Measurements from ENCODE around the gene SNAPIN.
A peak's percentile ranks its signal among the peaks of the same experiment; 100 is the strongest.

The SNAPIN gene

GRCh38 chr1:153680120-153680403 lies 21.6 kb downstream of the SNAPIN start:
- in situ Hi-C loops (cut with MboI; ENCODE audit: low sequenced_read_pairs, unreplicated experiment) = no loop called here
- no peak for TF ChIP-seq CTCF (IDR thresholded peaks at IDR 0.05; ENCODE audit: borderline replicate concordance, control extremely low read depth, extremely low read depth, insufficient read depth, missing control alignments)
- no peak for DNase-seq (ENCODE audit: low spot score)

GRCh38 chr1:153682730-153683129 lies 24.2 kb downstream of the SNAPIN start:
- in situ Hi-C loops (cut with MboI; ENCODE audit: low sequenced_read_pairs, unreplicated experiment) = no loop called here
- no peak for TF ChIP-seq CTCF (IDR thresholded peaks at IDR 0.05; ENCODE audit: borderline replicate concordance, control extremely low read depth, extremely low read depth, insufficient read depth, missing control alignments)
- DNase-seq (ENCODE audit: low spot score) = no peak

GRCh38 chr1:153683854-153684253 lies 25.4 kb downstream of the SNAPIN start:
- in situ Hi-C loops (cut with MboI; ENCODE audit: low sequenced_read_pairs, unreplicated experiment) = no loop called here
- TF ChIP-seq CTCF (IDR thresholded peaks at IDR 0.05; ENCODE audit: borderline replicate concordance, control extremely low read depth, extremely low read depth, insufficient read depth, missing control alignments) = no peak
- peak; percentile 6 for DNase-seq (ENCODE audit: low spot score)

GRCh38 chr1:153684892-153685291 lies 26.4 kb downstream of the SNAPIN start:
- in situ Hi-C loops (cut with MboI; ENCODE audit: low sequenced_read_pairs, unreplicated experiment) = no loop called here
- no peak for TF ChIP-seq CTCF (IDR thresholded peaks at IDR 0.05; ENCODE audit: borderline replicate concordance, control extremely low read depth, extremely low read depth, insufficient read depth, missing control alignments)

GRCh38 chr1:153685544-153686340 lies 27.2 kb downstream of the SNAPIN start:
- no peak for TF ChIP-seq CTCF (IDR thresholded peaks at IDR 0.05; ENCODE audit: borderline replicate concordance, control extremely low read depth, extremely low read depth, insufficient read depth, missing control alignments)
- in situ Hi-C loops (cut with MboI; ENCODE audit: low sequenced_read_pairs, unreplicated experiment) = no loop called here
- DNase-seq (ENCODE audit: low spot score) = peak; percentile 9

More at GRCh38 chr1:153684892-153685291, 26.4 kb downstream of the SNAPIN start:
- no peak for DNase-seq (ENCODE audit: low spot score)

GRCh38 chr1:153687346-153688125 lies 29.0 kb downstream of the SNAPIN start:
- DNase-seq (ENCODE audit: low spot score) = peak; percentile 26
- TF ChIP-seq CTCF (IDR thresholded peaks at IDR 0.05; ENCODE audit: borderline replicate concordance, control extremely low read depth, extremely low read depth, insufficient read depth, missing control alignments) = no peak
- in situ Hi-C loops (cut with MboI; ENCODE audit: low sequenced_read_pairs, unreplicated experiment) = no loop called here
